HG03095 (cell line): Measurements from ENCODE around the gene COL21A1.

Source experiments
- ATAC-seq: cut with Tn5 transposase; IDR thresholded peaks from one replicate; pipeline ENCODE4 v1.9.1; 2021; ENCODE audit warnings: moderate library complexity; ENCODE audit not compliant: unreplicated experiment

Gene COL21A1

DNA sequence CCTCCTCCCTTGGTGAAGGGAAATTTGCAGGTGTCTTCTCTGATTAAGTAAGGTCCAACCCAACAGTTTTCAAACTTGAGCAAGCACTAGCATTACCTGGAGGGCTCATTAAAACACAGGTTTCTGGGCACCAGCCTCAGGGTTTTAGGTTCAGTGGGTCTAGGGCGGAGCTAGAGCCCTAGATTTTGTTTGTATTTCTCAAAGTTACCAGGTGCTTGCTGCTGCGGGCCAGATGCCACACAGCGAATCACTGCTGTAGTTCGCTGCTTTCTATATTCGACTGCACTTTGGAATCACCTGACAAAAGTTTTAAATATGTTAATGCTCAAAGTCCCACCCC lies 869 bp downstream of the COL21A1 start:
- no peak for ATAC-seq

DNA sequence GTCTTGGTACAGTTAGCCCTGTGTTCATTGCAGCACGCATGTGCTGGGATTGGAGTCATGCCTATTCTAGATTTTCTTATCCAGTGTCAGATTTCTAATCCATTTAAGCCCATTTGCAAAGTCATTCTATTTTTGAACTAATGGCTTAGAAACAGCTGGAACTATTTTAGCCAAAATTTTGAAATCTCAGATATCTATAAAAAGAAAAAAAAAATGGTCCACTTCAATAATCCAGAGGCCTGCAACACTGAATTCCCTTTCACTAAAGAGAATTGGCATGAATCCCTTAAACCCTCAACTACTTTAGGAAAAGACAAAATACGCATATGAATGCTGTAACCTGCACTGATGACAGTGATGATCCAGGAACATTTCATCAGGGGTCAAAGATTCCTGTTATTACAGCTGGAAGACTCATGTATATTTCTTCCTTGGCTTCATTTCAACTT lies 1.5 kb downstream of the COL21A1 start:
- ATAC-seq = no peak

DNA sequence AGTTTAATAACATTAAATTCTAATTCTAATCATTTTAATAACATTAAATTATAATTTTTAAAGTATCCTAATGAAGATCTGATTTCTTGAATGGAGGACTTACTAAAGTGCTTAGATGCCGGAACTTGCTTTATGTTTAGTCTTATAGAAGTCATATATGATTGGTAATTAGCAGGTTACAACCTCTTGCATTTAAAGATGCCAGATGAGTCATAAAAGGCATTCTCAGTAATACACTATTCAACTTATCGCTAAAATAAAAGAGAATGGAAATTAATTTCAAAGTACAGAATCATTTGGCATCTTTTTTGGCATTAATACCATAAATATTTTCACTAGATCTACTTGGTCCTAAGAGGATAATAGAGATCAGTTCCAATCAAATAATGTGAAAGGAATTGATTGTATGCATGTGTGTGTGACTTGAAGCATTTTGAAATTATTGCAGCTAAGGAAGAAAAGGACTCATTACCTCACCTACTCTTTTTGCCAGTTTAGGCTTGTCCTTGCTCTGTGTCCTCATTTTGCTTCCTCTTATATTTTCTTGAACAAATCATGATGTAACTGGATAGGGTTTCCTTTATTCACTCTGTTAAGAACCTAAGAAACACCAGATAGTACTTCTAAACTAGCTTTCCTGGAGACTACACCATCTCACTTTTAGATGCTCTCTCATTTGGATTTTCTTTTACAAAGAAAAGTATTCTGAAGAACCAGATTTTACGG lies 2.7 kb downstream of the COL21A1 start:
- ATAC-seq = no peak

DNA sequence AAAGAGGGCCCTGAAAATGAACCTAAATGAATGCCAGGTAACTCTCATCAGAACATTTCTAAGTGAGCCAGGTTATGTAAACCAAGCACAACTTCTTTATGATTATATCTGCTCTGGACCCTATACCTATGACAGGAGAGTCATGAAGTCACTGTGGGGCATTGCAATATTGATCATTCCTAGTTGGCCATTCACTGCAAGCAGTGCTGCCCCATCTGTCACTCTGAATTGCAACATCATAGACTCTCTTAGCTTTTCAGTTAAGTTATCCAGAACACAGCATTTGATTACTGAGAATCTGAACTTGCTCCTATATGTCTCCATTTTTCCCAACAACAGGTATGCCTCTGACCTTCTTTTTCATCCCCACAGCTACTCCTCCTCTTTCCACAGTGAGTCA lies 3.3 kb downstream of the COL21A1 start:
- ATAC-seq = no peak

DNA sequence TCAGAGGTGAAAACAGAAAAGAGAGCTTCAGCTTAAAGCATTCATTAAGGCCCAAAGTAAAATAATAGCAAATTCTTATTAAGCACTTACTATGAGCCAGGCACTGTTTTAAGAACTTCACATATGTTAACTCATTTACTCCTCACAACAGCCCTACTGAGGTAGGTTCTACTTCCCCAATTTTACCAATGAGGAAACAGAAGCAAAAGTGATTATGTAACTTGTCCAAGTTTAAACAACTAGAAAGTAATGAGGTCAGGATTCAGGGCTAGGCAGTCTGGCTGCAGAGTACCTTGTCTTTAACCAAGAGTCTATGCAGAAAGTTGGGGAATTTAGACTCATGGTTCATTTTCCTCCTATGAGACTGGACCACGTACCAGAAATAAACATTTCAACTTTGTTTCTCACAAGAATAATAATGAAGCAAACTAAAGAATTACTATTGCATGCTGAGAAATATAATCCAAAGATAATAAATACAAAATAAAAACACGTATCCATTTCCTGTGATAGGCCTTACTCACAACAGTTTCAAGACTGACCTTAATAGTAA lies 3.8 kb downstream of the COL21A1 start:
- peak; percentile 76 for ATAC-seq

DNA sequence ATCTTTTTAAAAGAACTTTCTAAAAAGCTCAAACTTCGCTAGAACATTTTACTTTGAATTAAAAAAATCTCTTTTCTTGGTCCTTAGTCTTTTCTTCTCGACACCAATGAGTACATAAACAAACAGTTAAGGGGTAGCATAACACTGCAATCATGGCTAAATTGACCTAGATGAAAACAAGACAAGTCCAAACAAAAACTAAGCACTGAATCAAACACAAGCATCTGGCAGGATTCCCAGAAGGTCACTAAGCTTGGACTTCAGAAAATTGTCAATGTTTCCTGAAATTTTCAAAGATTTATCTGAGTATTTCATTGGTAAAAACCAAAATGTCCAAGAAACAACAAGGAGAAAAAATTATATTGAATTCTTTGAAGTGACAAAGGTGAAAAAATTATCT lies 5.0 kb downstream of the COL21A1 start:
- no peak for ATAC-seq

DNA sequence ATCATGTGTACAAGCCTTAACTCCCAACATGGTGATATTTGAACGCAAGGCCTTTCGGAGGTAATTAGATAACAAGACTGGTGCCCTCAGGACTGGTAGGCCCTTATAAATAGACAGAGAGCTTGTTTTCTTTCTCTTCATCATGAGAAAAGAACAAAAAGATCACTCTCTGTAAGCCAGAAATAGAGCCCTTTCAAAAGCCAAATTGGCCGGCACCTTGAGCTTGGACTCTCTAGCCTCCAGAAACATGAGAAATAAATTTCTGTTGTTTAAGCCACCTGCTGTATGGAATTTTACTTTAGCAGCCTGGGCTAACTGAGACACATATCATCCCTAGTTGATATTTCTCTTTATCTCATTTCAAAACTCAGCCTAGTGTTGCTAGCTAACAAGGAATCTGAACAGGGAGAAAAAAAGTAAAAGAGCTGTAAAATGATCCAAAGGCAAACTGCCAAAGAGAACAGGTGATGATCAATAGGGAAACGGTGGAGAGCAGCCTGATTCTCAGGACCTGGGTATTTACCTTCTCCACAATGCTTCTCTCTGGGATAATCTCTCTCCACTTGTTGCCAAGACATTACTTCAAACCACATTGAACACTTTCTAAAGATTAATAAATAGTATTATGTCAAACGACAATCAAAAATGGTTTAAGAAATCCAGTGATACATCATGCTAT lies 6.1 kb downstream of the COL21A1 start:
- no peak for ATAC-seq

DNA sequence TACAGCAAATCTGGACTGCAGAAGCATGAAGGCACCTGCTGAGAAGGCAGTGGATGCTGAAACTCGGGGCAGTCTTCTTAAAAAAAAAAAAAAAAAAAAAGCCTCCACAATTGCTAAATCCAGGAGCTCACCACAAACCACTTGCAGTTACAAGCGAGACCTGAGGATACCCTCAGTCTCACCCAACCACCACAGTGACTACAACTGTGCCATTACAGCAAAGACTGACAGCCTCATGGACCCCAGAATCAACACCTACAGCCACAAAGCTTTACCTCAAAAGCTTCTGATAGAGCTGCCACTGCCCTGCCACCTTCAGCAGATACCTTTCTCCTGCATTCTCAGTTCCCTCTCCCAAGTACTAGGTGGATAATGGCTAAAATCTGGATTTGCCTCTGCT lies 9.0 kb downstream of the COL21A1 start:
- no peak for ATAC-seq

DNA sequence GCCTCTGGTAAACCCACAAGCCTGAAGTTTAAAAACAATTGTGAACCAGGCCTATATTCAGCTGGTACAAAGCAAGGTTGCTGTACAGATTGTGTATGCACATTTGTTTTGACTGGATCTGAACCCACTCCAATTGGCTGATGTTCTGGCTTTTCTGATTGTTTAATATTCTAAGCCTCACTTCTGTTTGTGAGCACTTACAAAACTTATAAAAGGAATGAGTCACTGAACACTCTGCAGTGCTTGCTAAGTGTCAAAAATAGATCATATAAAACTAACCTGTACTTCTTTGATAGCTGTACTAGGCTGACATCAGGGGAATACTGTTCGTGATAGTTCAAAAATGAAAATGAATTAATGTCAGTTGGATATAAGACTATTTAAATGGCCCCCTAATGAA lies 12.1 kb downstream of the COL21A1 start:
- no peak for ATAC-seq

DNA sequence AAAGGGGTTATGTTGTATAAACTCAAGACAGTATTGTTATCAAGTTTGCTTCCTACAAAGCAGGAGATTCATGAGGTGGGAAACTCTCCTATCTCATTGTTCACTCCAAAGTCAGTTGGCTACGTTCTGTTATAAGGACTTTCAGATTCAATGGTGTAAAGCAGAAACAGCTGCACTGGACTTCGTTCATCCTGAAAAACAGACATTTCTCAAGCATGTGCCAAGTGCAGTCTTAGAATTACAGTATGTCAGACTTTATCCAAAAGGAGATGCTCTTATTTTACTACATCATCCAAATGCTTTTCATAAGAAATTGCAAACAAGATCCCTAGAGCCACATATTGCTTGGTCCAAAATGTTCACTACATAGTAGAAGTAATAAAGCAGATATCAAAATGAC lies 14.9 kb downstream of the COL21A1 start:
- ATAC-seq = no peak

DNA sequence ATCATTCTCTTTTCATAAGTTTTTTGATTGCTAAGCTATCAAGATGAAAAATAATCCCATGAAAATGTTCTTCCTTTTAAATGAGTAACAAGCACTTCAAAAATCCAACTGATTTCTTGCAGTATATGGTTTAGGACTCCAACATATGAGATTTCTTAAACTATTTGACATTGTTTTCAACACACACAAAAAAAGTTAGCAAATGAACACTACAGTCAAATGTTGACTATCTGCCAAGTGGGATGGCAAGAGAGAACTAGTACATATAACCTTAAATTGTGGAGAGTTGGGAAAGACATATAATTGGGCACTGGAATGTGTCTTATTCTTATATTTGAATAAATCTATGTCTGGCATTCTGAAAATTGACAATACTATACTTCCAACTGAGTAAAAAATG lies 15.6 kb downstream of the COL21A1 start:
- no peak for ATAC-seq

DNA sequence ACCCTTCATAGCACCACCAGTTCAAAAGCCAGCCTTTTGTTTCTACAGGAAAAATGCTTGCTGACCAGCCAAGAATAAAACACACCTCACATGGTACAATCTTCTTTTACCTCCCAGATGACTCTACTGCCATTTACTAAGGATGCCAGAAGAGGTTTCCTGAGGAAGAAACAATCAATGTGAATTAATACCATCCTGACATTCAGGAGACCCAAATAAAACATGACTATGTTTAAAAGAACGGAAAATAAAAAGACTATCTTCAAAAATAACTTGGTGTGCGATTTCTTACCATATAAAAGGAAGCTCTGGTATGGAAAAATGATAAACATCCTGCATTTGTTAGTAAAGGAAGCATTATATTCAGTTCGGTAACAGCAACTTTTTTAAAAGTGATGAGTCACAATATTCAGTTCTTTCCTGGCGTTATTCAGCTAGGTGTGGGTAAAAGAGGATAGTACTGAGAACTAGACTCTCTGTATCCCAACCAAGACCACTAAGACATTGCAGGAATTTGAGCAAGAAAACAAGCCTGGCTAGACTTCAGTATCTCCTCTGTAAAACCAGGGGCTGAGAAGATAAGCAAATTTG lies 16.3 kb downstream of the COL21A1 start:
- no peak for ATAC-seq

DNA sequence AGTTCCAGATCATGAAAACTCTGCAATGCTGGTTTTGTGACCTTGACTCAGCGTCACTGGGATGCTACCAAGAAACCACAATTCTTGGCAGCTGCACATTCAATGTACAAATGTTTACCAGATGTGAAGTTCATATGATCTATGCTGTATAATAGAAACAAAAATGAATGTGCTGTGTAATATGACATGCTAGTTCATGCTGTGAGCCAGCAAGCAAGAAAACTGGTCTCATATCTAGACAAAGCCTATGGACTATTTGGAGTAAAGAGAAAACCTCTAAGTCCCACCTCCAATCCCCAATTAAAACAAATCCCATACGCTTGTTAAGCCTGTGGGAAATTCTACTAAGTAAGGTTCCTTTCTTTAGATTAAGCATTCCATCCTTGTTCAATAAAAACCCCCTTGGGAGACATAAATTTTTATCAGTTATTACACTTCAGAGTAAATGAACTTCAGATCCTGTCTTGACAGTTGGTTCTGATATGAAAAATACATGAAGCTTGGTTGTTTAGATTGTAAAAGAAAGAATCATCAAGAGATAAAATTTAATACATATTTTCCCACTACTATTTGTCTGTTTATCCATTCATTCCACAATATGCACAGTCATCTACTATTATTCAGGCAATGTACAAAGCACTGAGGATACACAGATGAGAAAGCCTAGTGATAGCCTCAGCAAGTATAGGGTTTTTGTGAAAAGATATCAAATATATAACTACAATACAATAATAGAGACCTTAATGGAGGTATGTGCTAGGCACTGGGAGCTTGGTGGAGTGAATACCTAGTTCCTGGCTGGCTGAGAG lies 20.1 kb downstream of the COL21A1 start:
- ATAC-seq = no peak

DNA sequence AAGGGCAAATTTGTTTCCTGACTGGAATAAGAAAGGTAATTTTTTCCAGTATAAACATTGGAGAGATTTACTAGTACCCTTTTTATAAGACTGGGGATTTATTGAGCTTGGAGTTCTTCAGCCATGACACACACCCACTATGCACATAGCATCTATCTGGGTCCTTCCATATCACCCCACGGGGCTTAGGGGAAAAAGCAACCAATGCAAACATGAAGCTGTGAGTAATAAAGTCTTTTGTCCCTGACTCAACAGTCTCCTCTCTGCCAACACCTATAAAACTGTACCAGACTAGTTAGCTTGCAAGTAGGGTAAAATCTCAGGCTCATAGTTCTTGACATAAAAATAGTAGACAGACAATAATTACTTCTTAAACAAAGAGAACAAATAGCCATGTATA lies 23.4 kb downstream of the COL21A1 start:
- ATAC-seq = no peak

DNA sequence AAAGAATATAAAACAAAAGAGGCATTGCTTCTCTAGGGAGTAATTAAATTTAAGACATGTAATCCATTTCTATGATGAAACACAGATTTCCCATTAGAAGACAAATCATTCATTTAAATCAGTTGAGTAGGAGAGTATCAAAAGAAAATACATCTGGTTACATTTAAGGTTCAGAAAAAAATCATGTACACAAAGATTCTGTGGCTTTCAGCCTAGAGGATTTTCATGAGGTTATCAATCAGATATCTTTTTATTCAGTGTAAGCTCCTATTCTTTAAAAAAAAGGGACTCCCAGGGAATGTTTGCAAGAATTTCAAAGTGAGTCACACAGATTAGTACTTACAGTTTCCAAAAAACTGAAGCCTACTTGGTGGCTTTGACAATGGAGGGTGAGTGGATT lies 24.9 kb downstream of the COL21A1 start:
- ATAC-seq = no peak

DNA sequence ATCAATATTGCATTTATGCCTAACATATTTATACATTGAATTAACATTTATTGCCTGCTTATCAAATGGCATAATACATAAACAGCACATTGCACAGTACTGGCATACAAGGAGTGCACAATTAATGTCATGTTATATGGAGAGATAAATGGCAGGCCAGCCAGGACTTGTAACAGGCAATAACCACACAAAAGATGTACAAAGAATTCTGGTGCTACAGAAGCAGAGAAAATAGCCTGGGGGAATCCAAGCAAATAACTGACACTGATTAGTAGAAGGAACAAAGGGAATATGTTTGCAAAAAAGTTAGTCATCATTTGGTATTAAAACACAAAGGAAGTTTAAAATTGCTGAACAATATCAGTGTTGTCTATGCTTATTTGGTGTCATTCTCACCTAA lies 27.3 kb downstream of the COL21A1 start:
- no peak for ATAC-seq

DNA sequence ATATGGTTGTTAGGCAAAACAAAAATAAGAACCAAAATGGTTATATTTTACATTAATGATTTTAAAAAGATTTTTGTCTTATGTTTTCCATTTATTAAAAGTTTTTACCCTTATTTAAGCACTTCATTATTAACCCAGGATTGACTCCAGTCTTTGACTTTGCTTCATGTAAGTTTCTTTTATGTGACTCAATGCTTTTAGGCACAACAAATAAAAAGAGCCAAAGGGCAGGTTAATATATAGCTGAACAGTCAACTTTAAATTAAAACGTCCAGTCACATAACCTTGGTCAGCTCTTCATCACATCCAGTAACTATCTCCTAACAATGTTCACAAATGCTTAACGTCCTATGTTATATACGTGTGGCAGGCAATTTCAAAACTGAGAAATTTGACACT lies 32.7 kb downstream of the COL21A1 start:
- no peak for ATAC-seq

DNA sequence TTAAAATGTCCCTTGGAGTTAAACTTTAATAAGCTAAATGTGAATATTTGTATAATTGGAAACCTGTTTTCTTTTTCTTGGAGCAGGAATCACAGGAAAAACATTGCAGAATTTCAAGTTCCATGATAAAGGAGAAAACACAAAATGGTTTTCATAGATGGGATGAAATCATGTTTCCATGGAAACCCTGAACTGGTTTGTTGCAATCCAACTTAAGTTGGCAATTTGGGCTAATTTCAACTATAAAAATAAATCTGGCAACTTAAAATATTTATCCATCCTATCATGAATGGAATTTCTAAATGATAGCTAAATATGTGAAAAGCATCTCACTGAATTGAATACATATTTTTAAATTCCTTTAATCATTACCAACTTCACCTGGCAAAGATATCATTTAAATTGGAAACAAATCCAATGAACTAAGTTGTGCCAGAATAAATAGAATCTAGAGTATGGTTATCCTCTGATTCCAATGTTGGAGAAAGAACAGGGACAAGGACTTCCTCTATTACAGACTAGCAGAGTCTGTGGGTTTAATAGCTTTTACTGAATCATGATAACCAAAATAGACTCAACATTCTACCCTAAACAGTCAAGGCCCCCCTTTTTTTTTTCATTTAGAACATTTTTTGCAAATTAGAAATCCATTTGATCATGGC lies 33.2 kb downstream of the COL21A1 start:
- no peak for ATAC-seq

DNA sequence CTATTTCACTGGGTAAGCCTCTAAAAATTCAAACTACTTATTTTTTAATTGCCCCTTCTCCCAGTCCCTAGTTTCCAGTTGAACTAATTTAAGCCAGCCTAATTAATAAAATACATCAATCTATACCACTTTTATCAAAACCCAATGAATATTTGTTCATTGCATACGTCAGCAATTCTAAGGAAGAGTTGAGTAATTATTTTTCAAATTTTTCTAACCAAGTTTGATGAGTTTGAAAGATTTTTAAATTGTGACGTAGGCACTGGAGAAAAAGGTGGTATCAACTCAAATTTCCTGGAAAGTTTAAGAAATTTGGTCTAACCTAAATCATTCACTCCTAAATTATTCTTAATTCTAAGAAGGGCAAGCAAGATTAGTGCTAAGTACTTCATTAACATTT lies 35.7 kb downstream of the COL21A1 start:
- no peak for ATAC-seq

DNA sequence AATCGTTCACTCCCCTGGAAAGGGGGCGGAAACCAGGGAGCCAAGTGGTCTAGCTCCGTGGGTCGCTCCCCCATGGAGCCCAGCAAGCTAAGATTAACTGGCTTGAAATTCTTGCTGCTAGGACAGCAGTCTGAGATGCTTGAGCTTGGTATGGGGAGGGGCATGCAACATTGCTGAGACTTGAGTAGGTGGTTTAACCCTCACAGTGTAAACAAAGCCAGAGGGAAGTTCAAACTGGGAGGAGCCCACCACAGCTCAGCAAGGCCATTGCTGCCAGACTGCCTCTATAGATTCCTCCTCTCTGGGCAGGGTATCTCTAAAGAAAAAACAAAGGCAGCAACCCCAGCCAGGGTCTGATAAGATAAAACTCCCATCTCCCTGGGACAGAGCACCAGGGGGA lies 43.2 kb downstream of the COL21A1 start:
- no peak for ATAC-seq

DNA sequence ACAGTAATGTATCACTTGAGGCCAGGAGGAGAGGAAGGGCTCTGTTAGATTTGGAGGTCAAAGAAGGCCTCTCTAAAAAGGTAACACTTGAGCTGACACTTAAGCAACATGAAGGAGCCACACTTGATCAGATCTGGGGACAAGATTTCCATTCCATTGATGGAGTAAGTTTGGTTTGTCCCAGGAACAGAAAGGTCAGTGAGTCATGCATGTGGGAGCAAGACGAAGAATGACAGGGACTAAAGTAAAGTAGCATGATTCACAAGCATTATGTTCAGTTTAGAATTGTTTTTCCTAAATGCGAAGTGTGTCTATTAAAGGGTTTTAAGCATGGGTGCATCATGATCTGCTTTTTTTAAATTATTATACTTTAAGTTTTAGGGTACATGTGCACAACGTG lies 47.4 kb downstream of the COL21A1 start:
- ATAC-seq = no peak
